OCI-LY7 (cell line): ENCODE data around the gene PLA2G3.

Experiments used
- EZH2phosphoT487 ChIP-seq: fragments of 200-600 bp; sonication (generic); IDR thresholded peaks from 2 replicates; pipeline ENCODE4 v1.6.1; 2018; ENCODE audit warnings: low read depth, borderline replicate concordance, mild to moderate bottlenecking, mixed run types, antibody characterized with exemption, low read length, moderate library complexity, mixed read lengths
- TF ChIP-seq, protein P1 (sequence below): fragments of 200-600 bp; sonication (generic); conservative IDR thresholded peaks from 2 replicates; pipeline ENCODE4 v1.5.1; 2014; ENCODE audit warnings: mild to moderate bottlenecking, antibody characterized with exemption, low read length, moderate library complexity, mixed read lengths

DNA sequence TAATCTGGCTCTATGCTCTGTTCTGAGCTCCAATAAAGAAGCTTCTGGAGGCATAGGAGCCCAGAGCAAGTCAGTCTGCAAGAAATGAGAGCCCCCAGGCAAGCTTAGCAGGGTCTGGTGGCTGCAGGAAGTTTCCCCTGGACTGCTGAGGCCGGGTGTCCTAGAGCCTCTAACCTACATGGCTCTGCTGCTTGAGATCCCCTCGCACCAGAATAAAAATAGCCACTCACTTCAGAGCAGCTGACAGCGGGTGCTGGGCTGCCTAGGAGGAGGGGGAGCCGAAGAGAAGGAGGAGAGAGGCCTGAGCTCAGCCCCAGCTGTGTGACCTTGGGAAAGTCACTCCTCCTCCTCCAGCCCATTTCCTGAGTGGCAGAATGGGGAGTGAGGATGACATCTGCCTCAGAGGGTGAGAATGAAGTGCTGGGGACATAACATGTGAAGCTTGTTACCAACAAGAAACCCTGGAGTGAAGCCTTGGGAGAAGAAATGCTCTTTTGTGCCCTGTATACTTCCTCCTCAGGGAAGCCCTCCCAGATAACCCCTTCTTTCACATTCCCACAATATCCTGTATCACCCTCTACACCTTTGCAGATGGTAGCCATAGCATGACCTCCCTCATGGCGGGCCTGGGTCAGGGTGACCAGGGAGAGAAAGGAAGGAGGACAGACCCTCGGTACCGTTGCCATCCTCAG is 21.1 kb downstream of the PLA2G3 start:
- TF ChIP-seq, protein P1, sequence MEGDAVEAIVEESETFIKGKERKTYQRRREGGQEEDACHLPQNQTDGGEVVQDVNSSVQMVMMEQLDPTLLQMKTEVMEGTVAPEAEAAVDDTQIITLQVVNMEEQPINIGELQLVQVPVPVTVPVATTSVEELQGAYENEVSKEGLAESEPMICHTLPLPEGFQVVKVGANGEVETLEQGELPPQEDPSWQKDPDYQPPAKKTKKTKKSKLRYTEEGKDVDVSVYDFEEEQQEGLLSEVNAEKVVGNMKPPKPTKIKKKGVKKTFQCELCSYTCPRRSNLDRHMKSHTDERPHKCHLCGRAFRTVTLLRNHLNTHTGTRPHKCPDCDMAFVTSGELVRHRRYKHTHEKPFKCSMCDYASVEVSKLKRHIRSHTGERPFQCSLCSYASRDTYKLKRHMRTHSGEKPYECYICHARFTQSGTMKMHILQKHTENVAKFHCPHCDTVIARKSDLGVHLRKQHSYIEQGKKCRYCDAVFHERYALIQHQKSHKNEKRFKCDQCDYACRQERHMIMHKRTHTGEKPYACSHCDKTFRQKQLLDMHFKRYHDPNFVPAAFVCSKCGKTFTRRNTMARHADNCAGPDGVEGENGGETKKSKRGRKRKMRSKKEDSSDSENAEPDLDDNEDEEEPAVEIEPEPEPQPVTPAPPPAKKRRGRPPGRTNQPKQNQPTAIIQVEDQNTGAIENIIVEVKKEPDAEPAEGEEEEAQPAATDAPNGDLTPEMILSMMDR: no peak
- no peak for TF ChIP-seq EZH2phosphoT487
